K562 (cell line): Measurements from ENCODE around the gene PLEKHA6. TPM values are rescaled to one million over a fixed set of nuclear protein-coding genes. Genes with fewer than 3 reads are reported as not detected.

Experiments
- ATAC-seq: fragments of 200-7000 bp; cut with Tn5 transposase; 3 replicates; pipeline ENCODE4 v1.9.1; 2020; ENCODE audit warnings: moderate library complexity
- BruUV-seq: library from RNA; stranded (reverse); fragments of 400-500 nt; replicated peaks from 2 replicates; lab custom pipeline; 2021; lab: Mats Ljungman, UMichigan
- CTCF ChIA-PET: fragments of 300-600 bp; formaldehyde crosslinking; extraction: SDS; loops from one replicate; lab custom pipeline; 2021; ENCODE audit warnings: low intra/inter-chr PET ratio; lab: Yijun Ruan, JAX
- POLR2A ChIA-PET: fragments of 300-600, 350-650 bp; sonication (Branson Sonifier 250); formaldehyde crosslinking; extraction: SDS; loops from one replicate; lab custom pipeline; 2021; ENCODE audit warnings: antibody characterized with exemption, inconsistent platforms; lab: Yijun Ruan, JAX
- DNase-seq, 4 experiments: peaks; one replicate each; pipeline versions ENCODE4 v3.0.0 to v3.0.0-alpha.2; 2011 to 2018; ENCODE audit warnings: low spot score in 3 of 4, mixed read lengths in 3 of 4; ENCODE audit errors: extremely low read depth in 1 of 4
- FAIRE-seq: peaks from 2 replicates; lab custom pipeline; 2011; peaks lifted over from hg19 to GRCh38; lab: Jason Lieb, UNC
- H2AFZ ChIP-seq: 2 replicates; pipeline ENCODE4 v1.6.0; 2011; ENCODE audit warnings: low read depth, low read length, control low read depth, inconsistent platforms
- H3K27ac ChIP-seq: fragments of 200-600 bp; 3 replicates; pipeline ENCODE4 v1.8.0; 2011; ENCODE audit warnings: low read depth, mild to moderate bottlenecking, control low read depth, inconsistent platforms, low read length, moderate library complexity, mixed read lengths; ENCODE audit errors: extremely low read depth
- H3K27me3 ChIP-seq, 2 experiments: fragments of 300-600 bp in 1 of 2; 2 replicates in 1 of 2; 3 replicates in 1 of 2; pipeline versions ENCODE4 v1.6.0 to v1.8.0; 2011; ENCODE audit warnings: inconsistent platforms in 2 of 2, low read length in 2 of 2, mild to moderate bottlenecking in 1 of 2, mixed read lengths in 1 of 2, moderate library complexity in 1 of 2; ENCODE audit not compliant: control insufficient read depth in 2 of 2, insufficient read depth in 2 of 2
- H3K36me3 ChIP-seq: fragments of 300-600 bp; 3 replicates; pipeline ENCODE4 v1.8.0; 2011; ENCODE audit warnings: mild to moderate bottlenecking, low read length, inconsistent platforms; ENCODE audit not compliant: control insufficient read depth, insufficient read depth
- H3K4me1 ChIP-seq, 2 experiments: fragments of 200-600 bp in 1 of 2; replicated peaks in 1 of 2; 2 replicates in 1 of 2; 3 replicates in 1 of 2; pipeline versions ENCODE4 v1.5.1 to v1.8.0; 2011; ENCODE audit warnings: inconsistent platforms in 2 of 2, low read length in 2 of 2, mild to moderate bottlenecking in 1 of 2, mixed read lengths in 1 of 2, moderate library complexity in 1 of 2; ENCODE audit not compliant: control insufficient read depth in 2 of 2, insufficient read depth in 2 of 2
- H3K4me2 ChIP-seq: 2 replicates; pipeline ENCODE4 v1.6.1; 2011; ENCODE audit warnings: low read length, control low read depth, inconsistent platforms, mixed read lengths; ENCODE audit not compliant: insufficient read depth
- H3K4me3 ChIP-seq: fragments of 200-600 bp; sonication (generic), shearing (Covaris generic); 2 replicates; pipeline ENCODE4 v1.5.1; 2016; ENCODE audit warnings: control low read depth, inconsistent platforms
- H3K79me2 ChIP-seq: fragments of 200-600 bp; 3 replicates; pipeline ENCODE4 v1.8.0; 2011; ENCODE audit warnings: low read length, inconsistent platforms; ENCODE audit not compliant: control insufficient read depth, insufficient read depth
- H3K9ac ChIP-seq, 2 experiments: 2 replicates each; pipeline versions ENCODE4 v1.6.0 to v1.6.1; 2011; ENCODE audit warnings: low read depth in 2 of 2, low read length in 2 of 2, control low read depth in 1 of 2, inconsistent platforms in 1 of 2, mild to moderate bottlenecking in 1 of 2, mixed read lengths in 1 of 2; ENCODE audit not compliant: insufficient read depth in 1 of 2
- H3K9me1 ChIP-seq: one replicate; pipeline ENCODE4 v1.6.0; 2011; ENCODE audit warnings: inconsistent platforms, mild to moderate bottlenecking, low read length, moderate library complexity; ENCODE audit not compliant: control insufficient read depth, insufficient read depth
- H3K9me3 ChIP-seq: replicated peaks from 2 replicates; pipeline ENCODE4 v1.5.1; 2011; ENCODE audit warnings: low read depth, low read length, inconsistent platforms; ENCODE audit not compliant: control insufficient read depth, insufficient read depth
- H4K20me1 ChIP-seq: replicated peaks from 2 replicates; pipeline ENCODE4 v1.6.1; 2011; ENCODE audit warnings: low read length, inconsistent platforms, mixed read lengths; ENCODE audit not compliant: control insufficient read depth, insufficient read depth
- BRF1 ChIP-seq: IDR thresholded peaks from 3 replicates; pipeline ENCODE4 v1.6.1; 2011; ENCODE audit warnings: borderline replicate concordance, mild to moderate bottlenecking; ENCODE audit not compliant: insufficient read length; ENCODE audit errors: extremely low read depth
- GTF2E2 ChIP-seq: fragments of 200-800 bp; sonication (Bioruptor generic); IDR thresholded peaks from 2 replicates; pipeline ENCODE4 v1.6.1; 2016; ENCODE audit warnings: missing genetic modification characterization, missing compliant biosample characterization
- HNRNPH1 ChIP-seq: fragments of 200-400 bp; formaldehyde crosslinking; optimal IDR thresholded peaks from 2 replicates; pipeline ENCODE3; 2017; ENCODE audit warnings: low read depth, mild to moderate bottlenecking, low read length, moderate library complexity
- MAZ ChIP-seq, 2 experiments: fragments of 450-650 bp in 1 of 2; sonication (generic) in 1 of 2; formaldehyde crosslinking; IDR thresholded peaks in 1 of 2; conservative IDR thresholded peaks in 1 of 2; 2 replicates each; pipeline versions ENCODE4 v1.4.0 to v1.5.0; 2020; ENCODE audit warnings: mild to moderate bottlenecking in 1 of 2, missing genetic modification reagents in 1 of 2
- NCOA2 ChIP-seq, 2 experiments: fragments of 450-650 bp; IDR thresholded peaks; 2 replicates each; pipeline ENCODE4 v1.6.1; 2018; ENCODE audit warnings: mild to moderate bottlenecking in 2 of 2, moderate library complexity in 1 of 2; ENCODE audit not compliant: partially characterized antibody in 2 of 2
- NFIX ChIP-seq: fragments of 250-450 bp; sonication (Bioruptor Pico); IDR thresholded peaks from 2 replicates; pipeline ENCODE4 v1.4.0; 2020; ENCODE audit warnings: low read depth, mild to moderate bottlenecking, moderate library complexity
- NR1H2 ChIP-seq: sonication (generic); formaldehyde crosslinking; IDR thresholded peaks from 2 replicates; pipeline ENCODE4 v1.4.0; 2020; ENCODE audit warnings: mild to moderate bottlenecking, missing genetic modification reagents
- RFX5 ChIP-seq: IDR thresholded peaks from 2 replicates; pipeline ENCODE4 v1.6.1; 2011; ENCODE audit warnings: low read depth, mild to moderate bottlenecking, improper control_type of control experiment, low read length
- ZBED1 ChIP-seq: IDR thresholded peaks from 2 replicates; pipeline ENCODE4 v1.6.1; 2014
- ZFPM2 ChIP-seq: fragments of 250-450 bp; sonication (Bioruptor Pico); IDR thresholded peaks from 2 replicates; pipeline ENCODE4 v1.5.1; 2022; ENCODE audit warnings: mild to moderate bottlenecking
- WGBS: fragments of 100-300 bp; shearing (Covaris generic); methylation state at CpG from one replicate; pipeline ENCODE4 v1.1.6; 2016; ENCODE audit warnings: low coverage, mixed read lengths; ENCODE audit not compliant: insufficient coverage; ENCODE audit errors: missing lambda C conversion rate; 5-methylcytosine and 5-hydroxymethylcytosine counted together
- in situ Hi-C: fragments of 300-500 bp; cut with MboI; formaldehyde crosslinking; loops from 4 replicates; pipeline ENCODE4 v1.15.0; 2018; ENCODE audit warnings: inconsistent platforms, mixed read lengths
- intact Hi-C: fragments of 100-400 bp; cut with micrococcal nuclease; formaldehyde crosslinking; loops from 2 replicates; pipeline ENCODE4 v1.14.2; 2022
- polyA plus RNA-seq, 8 experiments: library from polyadenylated mRNA; depleted of rRNA in 4 of 8; stranded (reverse) in 5 of 8; unstranded in 3 of 8; fragments of >200 nt; fragmentation: Nextera tagmentation in 2 of 8; fragmentation: Illumina TruSeq in 1 of 8; extraction: Ambion mirVana in 2 of 8; extraction: Trizol in 1 of 8; gene quantifications; 2 replicates each; pipeline versions ENCODE4 v1.2.1 to v1.2.3, GENCODE V29; 2011 to 2014; ENCODE audit warnings: inconsistent platforms in 1 of 8, missing spikeins in 1 of 8
- total RNA-seq, 7 experiments: library from RNA; depleted of rRNA in 6 of 7; stranded (reverse); fragments of >200 nt in 6 of 7; fragmentation: Illumina TruSeq in 2 of 7; extraction: Trizol in 2 of 7; gene quantifications; 2 replicates each; pipeline versions ENCODE4 v1.2.1 to v1.2.3, GENCODE V29; 2011 to 2021; ENCODE audit warnings: low replicate concordance in 1 of 7
- TF ChIP-seq, protein P1 (sequence below): fragments of 250-450 bp; sonication (Bioruptor Pico); IDR thresholded peaks from 2 replicates; pipeline ENCODE4 v1.8.0; 2022; ENCODE audit warnings: inconsistent platforms
- TF ChIP-seq, protein P2 (sequence below): conservative IDR thresholded peaks from 2 replicates; pipeline ENCODE4 v1.6.1; 2011; ENCODE audit warnings: low read depth, mild to moderate bottlenecking, low read length; ENCODE audit not compliant: control insufficient read depth

PLEKHA6 gene
- total and polyA plus RNA-seq, 9 of the 15 experiments (the other 6 are each of a cell fraction or from before 2014, with no cell fraction given), result under 0.01 to 0.33 (median 0.01) TPM; not detected in 4

DNA sequence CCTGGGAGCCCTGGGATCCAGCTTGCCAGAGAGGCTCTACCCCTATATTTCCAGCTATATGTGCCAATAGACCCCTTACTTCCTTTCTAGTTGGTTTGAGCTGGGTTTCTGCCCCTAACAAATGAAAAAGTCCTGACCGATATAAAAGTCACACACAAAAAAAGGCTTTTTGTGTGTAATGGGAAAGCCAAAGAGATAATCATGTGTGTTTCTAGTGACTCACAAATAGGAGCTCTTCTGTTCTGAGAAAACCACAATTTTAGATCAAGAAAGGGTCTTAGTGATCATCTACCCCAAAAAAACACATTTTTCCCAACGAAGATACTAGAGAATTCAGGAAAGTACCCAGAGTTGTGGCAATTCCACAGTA, 23.0 kb upstream of the PLEKHA6 start:
- Histone ChIP-seq H3K36me3 (no peaks in the 10 kb centered on the region), H4K20me1 (peaks cover 12% of the 10 kb centered on the region; the same call in 1 of the 2 replicates), H3K9me3 (no peaks in the 10 kb centered on the region), H3K4me2 (peak overlapping the region; percentile 33; the same call in 1 of the 2 replicates), H3K9me1 (no peaks in the 10 kb centered on the region), H3K4me1 (peaks cover 5 to 7% of the 10 kb centered on the region in 2 experiments), H2AFZ (peak overlapping the region; percentile 43; the same call in 1 of the 2 replicates), H3K79me2 (no peaks in the 10 kb centered on the region), H3K4me3 (no peak overlapping the region), H3K9ac (no peak overlapping the region; a peak in 1 of 4 replicates), H3K27me3 (peaks cover 35 to 38% of the 10 kb centered on the region in 2 experiments), H3K27ac (no peak overlapping the region)
- DNase-seq (no peak), ATAC-seq (no peak), FAIRE-seq (no peak)
- POLR2A ChIA-PET, result interaction anchor here (0.6 to 1.1 kb wide), 4 partner anchors 13 to 123 kb away, joined by 3 to 4 read pairs (median 3); no protein-coding TSS in a partner anchor
- intact Hi-C loops, result loop anchor here (2.0 to 5.0 kb wide), 2 partner anchors 16 to 120 kb away; no protein-coding TSS in a partner anchor
- WGBS, result 0% methylated on average over 2 of the region's 2 CpGs
- in situ Hi-C loops, result no loop called here
- BruUV-seq, result no TSS peak
- CTCF ChIA-PET, result interaction anchor here (0.5 to 1.6 kb wide), 4 partner anchors 48 to 424 kb away, joined by 3 to 5 read pairs (median 4); no protein-coding TSS in a partner anchor
- no peak for TF ChIP-seq RFX5
- no peak for TF ChIP-seq NR1H2 (CRISPR knock-in tag)
- no peak for TF ChIP-seq BRF1

DNA sequence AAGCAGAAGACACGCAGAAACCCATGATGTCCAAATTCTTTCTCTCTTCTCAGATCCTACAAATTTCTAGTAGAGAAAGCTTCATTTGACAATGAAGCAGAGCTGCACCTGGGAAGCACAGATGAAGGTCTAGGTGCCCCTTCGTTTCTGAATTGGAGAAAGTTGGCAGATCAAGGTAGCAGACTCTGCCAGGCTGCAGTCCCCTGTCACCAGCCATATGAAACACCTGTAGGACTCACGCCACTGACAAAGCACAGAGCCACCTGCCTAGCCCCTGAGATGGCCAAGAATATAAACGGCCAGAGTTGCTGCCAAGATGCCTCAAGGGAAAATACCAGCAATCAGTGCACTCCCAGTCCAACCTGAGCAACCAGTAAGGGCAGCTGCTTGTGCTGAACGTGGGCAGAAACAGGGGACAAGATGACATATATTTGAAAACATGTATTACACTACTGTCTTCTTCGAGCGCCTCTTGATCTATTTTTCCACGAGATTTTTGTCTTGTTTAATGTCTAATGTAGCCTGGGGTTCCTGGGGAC, 20.6 kb upstream of the PLEKHA6 start:
- POLR2A ChIA-PET, result interaction anchor here (0.7 to 1.3 kb wide), 2 partner anchors 9 to 30 kb away, joined by 3 read pairs; no protein-coding TSS in a partner anchor
- DNase-seq (no peak), ATAC-seq (no peak), FAIRE-seq (no peak)
- H3K9me1 ChIP-seq, result no peaks in the 10 kb centered on the region
- H3K27ac ChIP-seq, result no peak overlapping the region
- in situ Hi-C loops, result no loop called here
- BruUV-seq, result no TSS peak
- H3K27me3 ChIP-seq, result peaks cover 43 to 55% of the 10 kb centered on the region in 2 experiments
- CTCF ChIA-PET, result no interaction called here
- peaks cover 5 to 10% of the 10 kb centered on the region in 2 experiments for H3K4me1 ChIP-seq
- H3K36me3 ChIP-seq, result no peaks in the 10 kb centered on the region
- H3K9ac ChIP-seq, result no peak overlapping the region
- no peaks in the 10 kb centered on the region for H3K9me3 ChIP-seq
- peaks cover 12% of the 10 kb centered on the region; the same call in 1 of the 2 replicates for H4K20me1 ChIP-seq
- H3K4me3 ChIP-seq, result no peak overlapping the region
- under 1% methylated on average over 8 of the region's 8 CpGs for WGBS
- no peak overlapping the region for H2AFZ ChIP-seq
- H3K4me2 ChIP-seq, result no peak overlapping the region
- no peaks in the 10 kb centered on the region for H3K79me2 ChIP-seq
- intact Hi-C loops, result loop anchor here (5.0 kb wide), 1 partner anchor 122 kb away; no protein-coding TSS in a partner anchor
- no peak for TF ChIP-seq HNRNPH1
- TF ChIP-seq NFIX, result no peak
- no peak for TF ChIP-seq ZFPM2
- no peak for TF ChIP-seq ZBED1
- TF ChIP-seq NCOA2 (IDR thresholded peaks at IDR 0.05; ENCODE audit: partially characterized antibody in 2 of 2), result no peak
- TF ChIP-seq, protein P1, sequence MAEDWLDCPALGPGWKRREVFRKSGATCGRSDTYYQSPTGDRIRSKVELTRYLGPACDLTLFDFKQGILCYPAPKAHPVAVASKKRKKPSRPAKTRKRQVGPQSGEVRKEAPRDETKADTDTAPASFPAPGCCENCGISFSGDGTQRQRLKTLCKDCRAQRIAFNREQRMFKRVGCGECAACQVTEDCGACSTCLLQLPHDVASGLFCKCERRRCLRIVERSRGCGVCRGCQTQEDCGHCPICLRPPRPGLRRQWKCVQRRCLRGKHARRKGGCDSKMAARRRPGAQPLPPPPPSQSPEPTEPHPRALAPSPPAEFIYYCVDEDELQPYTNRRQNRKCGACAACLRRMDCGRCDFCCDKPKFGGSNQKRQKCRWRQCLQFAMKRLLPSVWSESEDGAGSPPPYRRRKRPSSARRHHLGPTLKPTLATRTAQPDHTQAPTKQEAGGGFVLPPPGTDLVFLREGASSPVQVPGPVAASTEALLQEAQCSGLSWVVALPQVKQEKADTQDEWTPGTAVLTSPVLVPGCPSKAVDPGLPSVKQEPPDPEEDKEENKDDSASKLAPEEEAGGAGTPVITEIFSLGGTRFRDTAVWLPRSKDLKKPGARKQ, result no peak
- TF ChIP-seq MAZ (CRISPR knock-in tag; conservative IDR thresholded peaks at IDR 0.05 in 1 of 2, IDR thresholded peaks at IDR 0.05 in 1 of 2), result no peak
- TF ChIP-seq, protein P2, sequence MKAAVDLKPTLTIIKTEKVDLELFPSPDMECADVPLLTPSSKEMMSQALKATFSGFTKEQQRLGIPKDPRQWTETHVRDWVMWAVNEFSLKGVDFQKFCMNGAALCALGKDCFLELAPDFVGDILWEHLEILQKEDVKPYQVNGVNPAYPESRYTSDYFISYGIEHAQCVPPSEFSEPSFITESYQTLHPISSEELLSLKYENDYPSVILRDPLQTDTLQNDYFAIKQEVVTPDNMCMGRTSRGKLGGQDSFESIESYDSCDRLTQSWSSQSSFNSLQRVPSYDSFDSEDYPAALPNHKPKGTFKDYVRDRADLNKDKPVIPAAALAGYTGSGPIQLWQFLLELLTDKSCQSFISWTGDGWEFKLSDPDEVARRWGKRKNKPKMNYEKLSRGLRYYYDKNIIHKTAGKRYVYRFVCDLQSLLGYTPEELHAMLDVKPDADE, result no peak
- no peak for TF ChIP-seq GTF2E2 (tag)
